Activated T-helper 17 cell treated with anti-CD3 and anti-CD28 coated beads, Interleukin-2, amount 50 U/mL, for 72 hours (primary cell): ENCODE results near the gene EHMT1. TPM values are rescaled to one million over a fixed set of nuclear protein-coding genes. Genes with fewer than 3 reads are reported as not detected.

ENCODE experiments used
- ATAC-seq: fragments of 150-1000 bp; cut with Tn5 transposase; replicated peaks from 2 replicates; pipeline ENCODE4 v1.10.0; 2021; ENCODE audit warnings: mild to moderate bottlenecking, moderate library complexity
- H3K27ac Mint-ChIP-seq: one replicate; pipeline ENCODE4 v1.8.0; 2022; ENCODE audit warnings: mixed read lengths
- H3K27me3 Mint-ChIP-seq: one replicate; pipeline ENCODE4 v1.8.0; 2022; ENCODE audit warnings: mixed read lengths
- H3K36me3 Mint-ChIP-seq: one replicate; pipeline ENCODE4 v1.8.0; 2022; ENCODE audit warnings: low read depth, mild to moderate bottlenecking, mixed read lengths
- H3K4me1 Mint-ChIP-seq: one replicate; pipeline ENCODE4 v1.8.0; 2022; ENCODE audit warnings: mixed read lengths
- H3K4me3 Mint-ChIP-seq: one replicate; pipeline ENCODE4 v1.8.0; 2022; ENCODE audit warnings: mild to moderate bottlenecking, mixed read lengths
- H3K9me3 Mint-ChIP-seq: one replicate; pipeline ENCODE4 v1.8.0; 2022; ENCODE audit warnings: mixed read lengths
- total RNA-seq, 2 donors: library from RNA; stranded (reverse); gene quantifications; one replicate each; pipeline ENCODE4 v1.2.3, GENCODE V29; 2022

EHMT1 gene
- total RNA-seq, 2 donors from 2014 or later: 77.2 to 77.8 TPM

GRCh38 chr9:137689745-137690529, 71.1 kb downstream of the EHMT1 start:
- peaks cover 18% of the 10 kb centered on the region for H3K36me3 Mint-ChIP-seq
- H3K27ac Mint-ChIP-seq: peak overlapping the region; percentile 18
- no peaks in the 10 kb centered on the region for H3K9me3 Mint-ChIP-seq
- peaks cover 44% of the 10 kb centered on the region for H3K4me1 Mint-ChIP-seq
- no peak for ATAC-seq
- H3K4me3 Mint-ChIP-seq: no peak overlapping the region
- no peaks in the 10 kb centered on the region for H3K27me3 Mint-ChIP-seq

GRCh38 chr9:137690930-137691645, 72.3 kb downstream of the EHMT1 start:
- Mint-ChIP-seq H3K4me1 (peaks cover 50% of the 10 kb centered on the region), H3K27ac (no peak overlapping the region), H3K36me3 (peaks cover 20% of the 10 kb centered on the region), H3K4me3 (no peak overlapping the region), H3K9me3 (no peaks in the 10 kb centered on the region), H3K27me3 (no peaks in the 10 kb centered on the region)
- no peak for ATAC-seq

- Mint-ChIP-seq H3K27me3 (no peaks in the 10 kb centered on the region), H3K9me3 (no peaks in the 10 kb centered on the region), H3K36me3 (peaks cover 25% of the 10 kb centered on the region), H3K4me3 (no peak overlapping the region), H3K27ac (peak overlapping the region; percentile 58), H3K4me1 (peaks cover 50% of the 10 kb centered on the region)
- no peak for ATAC-seq
Observed at GRCh38 chr9:137691646-137692351, 73.0 kb downstream of the EHMT1 start.

GRCh38 chr9:137694236-137694959, 75.6 kb downstream of the EHMT1 start:
- H3K9me3 Mint-ChIP-seq: no peaks in the 10 kb centered on the region
- no peak for ATAC-seq
- H3K27ac Mint-ChIP-seq: no peak overlapping the region
- H3K4me3 Mint-ChIP-seq: no peak overlapping the region
- H3K36me3 Mint-ChIP-seq: peaks cover 19% of the 10 kb centered on the region
- H3K27me3 Mint-ChIP-seq: no peaks in the 10 kb centered on the region
- H3K4me1 Mint-ChIP-seq: peaks cover 39% of the 10 kb centered on the region

GRCh38 chr9:137694962-137695875, 76.4 kb downstream of the EHMT1 start:
- H3K36me3 Mint-ChIP-seq: peaks cover 19% of the 10 kb centered on the region
- peaks cover 33% of the 10 kb centered on the region for H3K4me1 Mint-ChIP-seq
- H3K27me3 Mint-ChIP-seq: no peaks in the 10 kb centered on the region
- no peak for ATAC-seq
- H3K27ac Mint-ChIP-seq: peak overlapping the region; percentile 9
- no peak overlapping the region for H3K4me3 Mint-ChIP-seq
- H3K9me3 Mint-ChIP-seq: no peaks in the 10 kb centered on the region

GRCh38 chr9:137696136-137696925, 77.5 kb downstream of the EHMT1 start:
- Mint-ChIP-seq H3K27me3 (no peaks in the 10 kb centered on the region), H3K36me3 (peaks cover 24% of the 10 kb centered on the region), H3K4me1 (peaks cover 25% of the 10 kb centered on the region), H3K4me3 (no peak overlapping the region), H3K27ac (peak overlapping the region; percentile 57), H3K9me3 (no peaks in the 10 kb centered on the region)
- no peak for ATAC-seq

- no peak for ATAC-seq
- peak overlapping the region; percentile 57 for H3K27ac Mint-ChIP-seq
- no peaks in the 10 kb centered on the region for H3K9me3 Mint-ChIP-seq
- H3K4me3 Mint-ChIP-seq: no peak overlapping the region
- peaks cover 19% of the 10 kb centered on the region for H3K36me3 Mint-ChIP-seq
- H3K27me3 Mint-ChIP-seq: no peaks in the 10 kb centered on the region
- H3K4me1 Mint-ChIP-seq: peaks cover 19% of the 10 kb centered on the region
Observed at GRCh38 chr9:137697193-137697592, 78.4 kb downstream of the EHMT1 start.

- Mint-ChIP-seq H3K27me3 (no peaks in the 10 kb centered on the region), H3K9me3 (no peaks in the 10 kb centered on the region), H3K27ac (no peak overlapping the region), H3K4me1 (peaks cover 15% of the 10 kb centered on the region), H3K4me3 (no peak overlapping the region), H3K36me3 (peaks cover 19% of the 10 kb centered on the region)
- ATAC-seq: no peak
Observed at GRCh38 chr9:137697832-137698231, 79.0 kb downstream of the EHMT1 start.

GRCh38 chr9:137700911-137701310, 82.1 kb downstream of the EHMT1 start:
- Mint-ChIP-seq H3K36me3 (peaks cover 21% of the 10 kb centered on the region), H3K27me3 (no peaks in the 10 kb centered on the region), H3K27ac (no peak overlapping the region), H3K4me1 (peaks cover 24% of the 10 kb centered on the region), H3K9me3 (peaks cover 5% of the 10 kb centered on the region), H3K4me3 (no peak overlapping the region)
- no peak for ATAC-seq

GRCh38 chr9:137702615-137703379, 84.0 kb downstream of the EHMT1 start:
- Mint-ChIP-seq H3K9me3 (peaks cover 5% of the 10 kb centered on the region), H3K36me3 (peaks cover 16% of the 10 kb centered on the region), H3K27ac (peak overlapping the region; percentile 10), H3K27me3 (no peaks in the 10 kb centered on the region), H3K4me1 (peaks cover 29% of the 10 kb centered on the region), H3K4me3 (no peak overlapping the region)
- ATAC-seq: no peak

- peaks cover 33% of the 10 kb centered on the region for H3K4me1 Mint-ChIP-seq
- no peaks in the 10 kb centered on the region for H3K27me3 Mint-ChIP-seq
- ATAC-seq: peak; percentile 53
- peaks cover 16% of the 10 kb centered on the region for H3K36me3 Mint-ChIP-seq
- H3K9me3 Mint-ChIP-seq: peaks cover 5% of the 10 kb centered on the region
- H3K4me3 Mint-ChIP-seq: peak overlapping the region; percentile 5
- H3K27ac Mint-ChIP-seq: peak overlapping the region; percentile 10
Observed at GRCh38 chr9:137703842-137704508, 85.2 kb downstream of the EHMT1 start.

GRCh38 chr9:137705443-137705863, 86.6 kb downstream of the EHMT1 start:
- Mint-ChIP-seq H3K36me3 (peaks cover 16% of the 10 kb centered on the region), H3K27ac (peak overlapping the region; percentile 69), H3K9me3 (peaks cover 5% of the 10 kb centered on the region), H3K4me1 (peaks cover 33% of the 10 kb centered on the region), H3K27me3 (no peaks in the 10 kb centered on the region), H3K4me3 (peak overlapping the region; percentile 60)
- peak; percentile 87 for ATAC-seq
